Placental pericyte (primary cell): ENCODE results near the gene PALMD. TPM values are rescaled to one million over a fixed set of nuclear protein-coding genes. Genes with fewer than 3 reads are reported as not detected.

Source experiments
- total RNA-seq: library from RNA; depleted of rRNA; stranded (reverse); fragments of >200 nt; gene quantifications from 2 replicates; pipeline ENCODE4 v1.2.3, GENCODE V29; 2012

PALMD gene
- total RNA-seq, result 1.4 TPM in 1 of 2 replicates, not detected in the other

GRCh38 chr1:99645699-99646531, at the start of gene PALMD:
Gene PALMD (plus strand): TSS chr1:99646113. CDS start chr1:99646318, 205 bp downstream.

Other genes with a start within 250 kb of the PALMD start
- gene FRRS1, start 120.5 kb downstream of the PALMD start, total RNA-seq, result 21.2 and 22.8 TPM in 2 replicates
- 6.8 and 9.2 TPM in 2 replicates for gene AGL, start 204.2 kb downstream of the PALMD start, total RNA-seq